Measurements from ENCODE around the gene APMAP. TPM values are rescaled to one million over a fixed set of nuclear protein-coding genes. Genes with fewer than 3 reads are reported as not detected.

The APMAP gene
- total and polyA plus RNA-seq, 10 of the 15 experiments (the other 5 are each of a cell fraction or from before 2014, with no cell fraction given): 12.1 to 60.2 (median 32.7) TPM

- TF ChIP-seq ESRRA (IDR thresholded peaks at IDR 0.05; ENCODE audit: low read length): no peak
- TF ChIP-seq YY1 (IDR thresholded peaks at IDR 0.05; ENCODE audit: low read depth, low read length): no peak
- TF ChIP-seq NRF1 (conservative IDR thresholded peaks at IDR 0.05; ENCODE audit: low read depth, low read length): no peak
These were observed 20.2 kb upstream of the APMAP start (continued) for GRCh38 chr20:25012616-25013189.

- no peak for DNase-seq (ENCODE audit: low read depth, low spot score)
- Histone ChIP-seq H3K36me3 (ENCODE audit: control insufficient read depth in 2 of 2, insufficient read depth in 2 of 2, low read length in 1 of 2) (peaks cover 12 to 19% of the 10 kb centered on the region in 2 experiments; a peak in 3 of 4 replicates), H3K27ac (ENCODE audit: control insufficient read depth, insufficient read depth) (no peak overlapping the region), H3K4me3 (no peak overlapping the region), H4K20me1 (ENCODE audit: control insufficient read depth, insufficient read depth) (no peaks in the 10 kb centered on the region), H3K9ac (ENCODE audit: control insufficient read depth, insufficient read depth, low read length) (no peak overlapping the region), H3K9me3 (replicated peaks; ENCODE audit: control insufficient read depth, insufficient read depth, low read length) (no peaks in the 10 kb centered on the region), H3K27me3 (replicated peaks in 1 of 2; ENCODE audit: control insufficient read depth in 2 of 2, insufficient read depth in 2 of 2, low read length in 1 of 2) (no peaks in the 10 kb centered on the region), H3K4me1 (ENCODE audit: control insufficient read depth, insufficient read depth, low read length) (no peaks in the 10 kb centered on the region; the same call in 1 of the 2 replicates), H2AFZ (ENCODE audit: control insufficient read depth, low read depth, low read length) (no peak overlapping the region), H3K4me2 (ENCODE audit: control insufficient read depth, insufficient read depth) (no peak overlapping the region), H3K79me2 (ENCODE audit: control insufficient read depth, insufficient read depth, low read length) (no peaks in the 10 kb centered on the region)
- intact Hi-C loops (cut with micrococcal nuclease; ENCODE audit: unreplicated experiment): no loop called here
- FAIRE-seq: no peak
- in situ Hi-C loops (cut with MboI): no loop called here
- WGBS (ENCODE audit: insufficient coverage, insufficient replicate concordance, low lambda C conversion rate, missing lambda C conversion rate): 98% methylated on average over 12 of the region's 12 CpGs
- CTCF ChIA-PET: no interaction called here
- RAD21 ChIA-PET (ENCODE audit: unreplicated experiment): no interaction called here
- BruUV-seq (replicated peaks): no TSS peak
- ATAC-seq: no peak
- POLR2A ChIA-PET: no interaction called here
- SMC1A ChIA-PET (ENCODE audit: uncharacterized antibody, unreplicated experiment): no interaction called here
- no peak for TF ChIP-seq NFYB (IDR thresholded peaks at IDR 0.05; ENCODE audit: insufficient read depth, low read depth, low read length)
- TF ChIP-seq PKNOX1 (IDR thresholded peaks at IDR 0.05): no peak
- TF ChIP-seq TBL1XR1 (IDR thresholded peaks at IDR 0.05; ENCODE audit: low read depth, low read length): no peak
- TF ChIP-seq POU2F2 (IDR thresholded peaks at IDR 0.05; ENCODE audit: borderline replicate concordance, low read depth, low read length): no peak
- no peak for TF ChIP-seq E4F1 (IDR thresholded peaks at IDR 0.05; ENCODE audit: borderline replicate concordance, partially characterized antibody)
- TF ChIP-seq ZBTB40 (IDR thresholded peaks at IDR 0.05; ENCODE audit: borderline replicate concordance): no peak
- TF ChIP-seq EZH2 (IDR thresholded peaks at IDR 0.05; ENCODE audit: borderline replicate concordance, control insufficient read depth, low read depth, low read length): no peak
- no peak for TF ChIP-seq ASH2L (IDR thresholded peaks at IDR 0.05; ENCODE audit: borderline replicate concordance, low read depth)
- no peak for TF ChIP-seq NFIC (IDR thresholded peaks at IDR 0.05; ENCODE audit: low read depth, low read length)
These were observed 19.3 kb upstream of the APMAP start for GRCh38 chr20:25011831-25012241.
